A549 (cell line): ENCODE data around the gene CTNNA3. TPM values are rescaled to one million over a fixed set of nuclear protein-coding genes. Genes with fewer than 3 reads are reported as not detected.
A peak's percentile ranks its signal among the peaks of the same experiment; 100 is the strongest.

Experiments used
- ATAC-seq, 2 experiments: fragments of 200-7000 bp in 1 of 2; fragments of >200 bp in 1 of 2; cut with Nextera tagmentation in 1 of 2; cut with Tn5 transposase in 1 of 2; 3 replicates each; pipeline versions ENCODE4 v1.8.0 to v1.9.1; 2018 to 2020; ENCODE audit warnings: mild to moderate bottlenecking in 1 of 2, moderate library complexity in 1 of 2
- CTCF ChIA-PET: fragments of 300-600 bp; sonication (Branson Sonifier 250); formaldehyde crosslinking; extraction: SDS; loops from one replicate; lab custom pipeline; 2021; ENCODE audit warnings: antibody characterized with exemption, inconsistent platforms; lab: Yijun Ruan, JAX
- POLR2A ChIA-PET: fragments of 350-600 bp; formaldehyde crosslinking; extraction: SDS; loops from one replicate; lab custom pipeline; 2021; ENCODE audit warnings: antibody characterized with exemption, inconsistent platforms; lab: Yijun Ruan, JAX
- DNase-seq, 2 experiments: peaks; one replicate each; pipeline versions ENCODE4 v3.0.0 to v3.0.0-alpha.2; 2011 to 2016; ENCODE audit warnings: low read depth in 1 of 2, low spot score in 1 of 2
- FAIRE-seq: peaks from 2 replicates; lab custom pipeline; 2011; peaks lifted over from hg19 to GRCh38; lab: Jason Lieb, UNC
- H3K27ac ChIP-seq, 2 experiments: fragments of >200 bp; sonication (Bioruptor Twin); formaldehyde crosslinking; 3 replicates each; pipeline ENCODE4 v1.5.1; 2016 to 2017
- H3K4me1 ChIP-seq: fragments of >200 bp; sonication (Bioruptor Twin); formaldehyde crosslinking; 3 replicates; pipeline ENCODE4 v1.6.1; 2016
- H3K4me2 ChIP-seq: fragments of >200 bp; sonication (Bioruptor Twin); formaldehyde crosslinking; 3 replicates; pipeline ENCODE4 v1.6.1; 2016
- H3K4me3 ChIP-seq: fragments of >200 bp; sonication (Bioruptor Twin); formaldehyde crosslinking; 3 replicates; pipeline ENCODE4 v1.5.1; 2016
- H3K9me3 ChIP-seq: fragments of >200 bp; sonication (Bioruptor Twin); formaldehyde crosslinking; 3 replicates; pipeline ENCODE4 v1.6.1; 2016
- BHLHE40 ChIP-seq: IDR thresholded peaks from 2 replicates; pipeline ENCODE4 v1.6.1; 2012; ENCODE audit warnings: low read depth, low read length, inconsistent platforms
- CBX8 ChIP-seq: fragments of 200-600 bp; sonication (generic); IDR thresholded peaks from 2 replicates; pipeline ENCODE4 v1.6.1; 2016
- CHD4 ChIP-seq: fragments of 200-600 bp; sonication (generic); IDR thresholded peaks from 2 replicates; pipeline ENCODE4 v1.6.1; 2016; ENCODE audit warnings: antibody characterized with exemption, mild to moderate bottlenecking, borderline replicate concordance
- CTCF ChIP-seq: fragments of >200 bp; sonication (Bioruptor Twin); formaldehyde crosslinking; IDR thresholded peaks from 3 replicates; pipeline ENCODE4 v1.5.1; 2016
- FOSB ChIP-seq: fragments of 250-450 bp; sonication (Bioruptor Pico); IDR thresholded peaks from 2 replicates; pipeline ENCODE4 v1.5.0; 2020; ENCODE audit warnings: mild to moderate bottlenecking, moderate library complexity
- HMGXB4 ChIP-seq: fragments of 250-450 bp; sonication (Bioruptor Pico); IDR thresholded peaks from 2 replicates; pipeline ENCODE4 v1.5.0; 2021; ENCODE audit warnings: mild to moderate bottlenecking, moderate library complexity, borderline replicate concordance
- HOXA7 ChIP-seq: fragments of 250-450 bp; sonication (Bioruptor Pico); IDR thresholded peaks from 2 replicates; pipeline ENCODE4 v1.5.0; 2020; ENCODE audit warnings: mild to moderate bottlenecking, moderate library complexity
- HOXB13 ChIP-seq: fragments of 250-450 bp; sonication (Bioruptor Pico); IDR thresholded peaks from 2 replicates; pipeline ENCODE4 v1.5.0; 2020; ENCODE audit warnings: low read depth, mild to moderate bottlenecking, moderate library complexity
- KDM1A ChIP-seq: fragments of 200-600 bp; sonication (generic); IDR thresholded peaks from 2 replicates; pipeline ENCODE4 v1.6.1; 2016; ENCODE audit warnings: low read depth, mild to moderate bottlenecking
- MAFK ChIP-seq: fragments of 450-650 bp; IDR thresholded peaks from 2 replicates; pipeline ENCODE4 v1.6.1; 2014; ENCODE audit not compliant: partially characterized antibody
- MAZ ChIP-seq: fragments of 150-350 bp; IDR thresholded peaks from 2 replicates; pipeline ENCODE4 v1.6.1; 2014; ENCODE audit warnings: antibody characterized with exemption, low read depth, low read length, borderline replicate concordance
- MYC ChIP-seq: IDR thresholded peaks from 2 replicates; pipeline ENCODE4 v1.6.1; 2012; ENCODE audit warnings: mild to moderate bottlenecking, inconsistent platforms, low read length, improper control_type of control experiment, borderline replicate concordance
- NFE2L2 ChIP-seq: fragments of 150-350 bp; conservative IDR thresholded peaks from 2 replicates; pipeline ENCODE4 v1.6.1; 2014; ENCODE audit warnings: low read length
- PHF8 ChIP-seq: fragments of 200-600 bp; sonication (generic); IDR thresholded peaks from 2 replicates; pipeline ENCODE4 v1.6.1; 2016; ENCODE audit warnings: low read depth, mild to moderate bottlenecking, antibody characterized with exemption, moderate library complexity, borderline replicate concordance
- POLR2AphosphoS2 ChIP-seq: conservative IDR thresholded peaks from 2 replicates; pipeline ENCODE4 v1.6.1; 2012; ENCODE audit warnings: low read length, improper control_type of control experiment, inconsistent platforms
- RAD21 ChIP-seq, 2 experiments: fragments of >200 bp in 1 of 2; sonication (Bioruptor Twin) in 1 of 2; formaldehyde crosslinking in 1 of 2; IDR thresholded peaks in 1 of 2; conservative IDR thresholded peaks in 1 of 2; 2 replicates in 1 of 2; 3 replicates in 1 of 2; pipeline ENCODE4 v1.6.1; 2012 to 2018; ENCODE audit warnings: inconsistent platforms in 1 of 2
- RARB ChIP-seq: fragments of 250-450 bp; sonication (Bioruptor Pico); IDR thresholded peaks from 2 replicates; pipeline ENCODE4 v1.8.0; 2021; ENCODE audit warnings: mild to moderate bottlenecking, moderate library complexity
- RCOR1 ChIP-seq: fragments of 150-350 bp; IDR thresholded peaks from 2 replicates; pipeline ENCODE4 v1.6.1; 2014; ENCODE audit warnings: antibody characterized with exemption, low read length, low read depth
- RFX5 ChIP-seq: fragments of 450-650 bp; IDR thresholded peaks from 2 replicates; pipeline ENCODE4 v1.7.1; 2014; ENCODE audit warnings: antibody characterized with exemption, mild to moderate bottlenecking, moderate library complexity
- SMC3 ChIP-seq: fragments of >200 bp; sonication (Bioruptor Twin); formaldehyde crosslinking; IDR thresholded peaks from 3 replicates; pipeline ENCODE4 v1.6.1; 2018; ENCODE audit warnings: inconsistent platforms
- TP53 ChIP-seq: fragments of 250-450 bp; sonication (Bioruptor Pico); IDR thresholded peaks from 2 replicates; pipeline ENCODE4 v1.5.0; 2021; ENCODE audit warnings: mild to moderate bottlenecking, moderate library complexity
- ZFP36 ChIP-seq: fragments of 450-650 bp; IDR thresholded peaks from 2 replicates; pipeline ENCODE4 v1.6.1; 2014; ENCODE audit warnings: borderline replicate concordance; ENCODE audit not compliant: partially characterized antibody
- ZSCAN20 ChIP-seq: fragments of 250-450 bp; sonication (Bioruptor Pico); IDR thresholded peaks from 2 replicates; pipeline ENCODE4 v1.8.0; 2022; ENCODE audit warnings: mild to moderate bottlenecking, moderate library complexity
- WGBS: methylation state at CpG from one replicate; pipeline ENCODE4 v1.1.6; 2017; ENCODE audit errors: missing lambda C conversion rate; 5-methylcytosine and 5-hydroxymethylcytosine counted together
- polyA plus RNA-seq, 4 experiments: library from polyadenylated mRNA; depleted of rRNA in 3 of 4; stranded (reverse); fragments of >200 nt; fragmentation: RNase III in 1 of 4; extraction: RNeasy Plus Mini Kit Qiagen cat#74134 plus additional on column Dnase treatment in 1 of 4; gene quantifications; 2 replicates in 3 of 4; 3 replicates in 1 of 4; pipeline ENCODE4 v1.2.3, GENCODE V29; 2011 to 2017
- TF ChIP-seq, protein P1 (sequence below): fragments of 150-350 bp; IDR thresholded peaks from 2 replicates; pipeline ENCODE4 v1.6.1; 2014; ENCODE audit warnings: low read depth, mild to moderate bottlenecking, low read length

The CTNNA3 gene
- polyA plus RNA-seq, 2 of the 4 experiments (the other 2 are of a cell fraction) = not detected

DNA sequence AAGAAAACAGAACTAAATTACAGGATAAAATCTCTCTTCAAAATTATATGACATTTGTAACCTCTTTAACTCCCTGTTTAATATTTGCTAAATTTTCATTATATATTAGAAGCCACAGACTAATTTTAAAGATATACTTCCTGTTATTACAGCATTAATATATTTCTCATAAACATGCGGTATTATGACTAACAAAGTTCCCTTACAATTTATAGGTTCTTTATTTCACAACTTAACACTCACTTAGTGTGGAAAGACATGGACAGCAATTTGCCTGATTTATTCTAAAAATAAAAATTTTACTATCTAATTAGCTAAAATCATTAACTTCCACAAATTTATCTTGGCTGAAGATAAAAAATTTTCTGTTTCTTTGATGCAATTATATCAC, 29.0 kb downstream of the CTNNA3 start:
- no peak for ATAC-seq
- H3K27ac ChIP-seq = no peak overlapping the region
- H3K4me2 ChIP-seq = no peak overlapping the region
- H3K9me3 ChIP-seq = no peaks in the 10 kb centered on the region
- POLR2A ChIA-PET = interaction anchor here (1.0 kb wide), 1 partner anchor 112 kb away, joined by 4 read pairs; no protein-coding TSS in a partner anchor
- no peak for TF ChIP-seq RFX5
- no peak for TF ChIP-seq ZSCAN20 (CRISPR knock-in tag)
- no peak for TF ChIP-seq FOSB
- no peak for TF ChIP-seq CHD4
- TF ChIP-seq RARB = no peak
- no peak for TF ChIP-seq PHF8
- no peak for TF ChIP-seq CBX8
- TF ChIP-seq MYC = no peak
- CTCF ChIA-PET = interaction anchor here (0.6 to 3.2 kb wide), 12 partner anchors 11 to 157 kb away, joined by 3 to 44 read pairs (median 4); no protein-coding TSS in a partner anchor
- no peak for FAIRE-seq
- 92% methylated on average over 1 of the region's 1 CpG for WGBS
- DNase-seq = no peak
- H3K4me1 ChIP-seq = peaks cover 19% of the 10 kb centered on the region; the same call in 2 of the 3 replicates
- no peak overlapping the region for H3K4me3 ChIP-seq

- peak; percentile 22 to 72 for DNase-seq
- Histone ChIP-seq H3K4me2 (no peak overlapping the region; the same call in 2 of the 3 replicates), H3K4me3 (no peak overlapping the region), H3K4me1 (peaks cover 19% of the 10 kb centered on the region; the same call in 2 of the 3 replicates)
- CTCF ChIA-PET = interaction anchor here (0.6 to 3.2 kb wide), 13 partner anchors 11 to 157 kb away, joined by 3 to 44 read pairs (median 4); no protein-coding TSS in a partner anchor
- TF ChIP-seq CTCF (peak; percentile 65), CBX8 (no peak), HOXA7 (CRISPR knock-in tag) (no peak), MAZ (no peak), SMC3 (peak; percentile 72), MAFK (peak; percentile 88), NFE2L2 (peak; percentile 72), RAD21 (conservative IDR thresholded peaks at IDR 0.05 in 1 of 2, IDR thresholded peaks at IDR 0.05 in 1 of 2) (peak; percentile 65 to 70)
- TF ChIP-seq, all 56 proteins: peak for 5
- FAIRE-seq = no peak
- peak overlapping the region in 1 of 2 experiments; percentile 22; a peak in 2 of 6 replicates for H3K27ac ChIP-seq
- ATAC-seq = peak; percentile 77 to 82
- WGBS = 62% methylated on average over 1 of the region's 1 CpG
- H3K9me3 ChIP-seq = no peaks in the 10 kb centered on the region
- POLR2A ChIA-PET = interaction anchor here (1.0 kb wide), 1 partner anchor 113 kb away, joined by 4 read pairs; no protein-coding TSS in a partner anchor
These were observed 29.5 kb downstream of the CTNNA3 start for GRCh38 chr10:67666416-67667034.

DNA sequence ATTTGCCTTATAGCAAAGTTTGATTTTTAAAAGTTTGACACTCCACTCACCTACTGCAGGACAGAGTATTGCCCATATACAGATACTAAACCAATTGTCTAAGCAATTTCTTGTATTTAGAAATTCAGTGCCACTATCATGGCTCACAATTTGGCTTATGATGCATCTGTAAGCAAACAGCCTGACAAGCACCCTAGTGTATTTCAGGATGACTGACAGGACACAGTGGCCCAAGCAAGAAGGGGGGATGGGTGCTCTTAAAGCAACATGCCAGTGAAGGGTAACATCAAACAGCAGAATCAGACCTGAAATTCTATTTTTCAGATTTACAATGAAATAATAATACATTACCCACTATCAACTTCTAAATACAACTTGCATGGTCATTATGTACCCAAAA, 30.5 kb downstream of the CTNNA3 start:
- FAIRE-seq (no peak), DNase-seq (peak in 1 of 2 experiments; percentile 54), ATAC-seq (peak; percentile 48 to 65; a peak in 4 of 6 replicates)
- Histone ChIP-seq H3K27ac (no peak overlapping the region; a peak in 2 of 6 replicates), H3K9me3 (no peaks in the 10 kb centered on the region), H3K4me3 (no peak overlapping the region), H3K4me2 (peak overlapping the region; percentile 4; the same call in 1 of the 3 replicates), H3K4me1 (peaks cover 19% of the 10 kb centered on the region; the same call in 2 of the 3 replicates)
- CTCF ChIA-PET = interaction anchor here (1.5 to 3.2 kb wide), 4 partner anchors 32 to 114 kb away, joined by 3 to 44 read pairs (median 6); no protein-coding TSS in a partner anchor
- TF ChIP-seq, protein P1, sequence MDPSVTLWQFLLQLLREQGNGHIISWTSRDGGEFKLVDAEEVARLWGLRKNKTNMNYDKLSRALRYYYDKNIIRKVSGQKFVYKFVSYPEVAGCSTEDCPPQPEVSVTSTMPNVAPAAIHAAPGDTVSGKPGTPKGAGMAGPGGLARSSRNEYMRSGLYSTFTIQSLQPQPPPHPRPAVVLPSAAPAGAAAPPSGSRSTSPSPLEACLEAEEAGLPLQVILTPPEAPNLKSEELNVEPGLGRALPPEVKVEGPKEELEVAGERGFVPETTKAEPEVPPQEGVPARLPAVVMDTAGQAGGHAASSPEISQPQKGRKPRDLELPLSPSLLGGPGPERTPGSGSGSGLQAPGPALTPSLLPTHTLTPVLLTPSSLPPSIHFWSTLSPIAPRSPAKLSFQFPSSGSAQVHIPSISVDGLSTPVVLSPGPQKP = no peak
- TF ChIP-seq RFX5 (no peak), NFE2L2 (no peak), HOXB13 (CRISPR knock-in tag) (no peak), RCOR1 (no peak), HMGXB4 (CRISPR knock-in tag) (no peak), POLR2AphosphoS2 (no peak), ZFP36 (no peak), BHLHE40 (no peak), KDM1A (no peak), TP53 (CRISPR knock-in tag) (no peak)
- POLR2A ChIA-PET = no interaction called here
